Mesenchymal stem cell (in vitro differentiated cells and primary cell): ENCODE data around the gene CH25H.

Source experiments
- DNase-seq: peaks from one replicate; pipeline ENCODE4 v3.0.0-alpha.2; 2013
- H2AFZ ChIP-seq: one replicate; pipeline ENCODE4 v1.6.1; 2013; ENCODE audit warnings: low read depth, mild to moderate bottlenecking, control low read depth, inconsistent platforms, low read length, moderate library complexity
- H2AK5ac ChIP-seq: 2 replicates; pipeline ENCODE4 v1.6.1; 2013; ENCODE audit warnings: low read length, moderate library complexity, mild to moderate bottlenecking, inconsistent platforms; ENCODE audit not compliant: severe bottlenecking
- H2BK120ac ChIP-seq: one replicate; pipeline ENCODE4 v1.6.1; 2013; ENCODE audit warnings: low read depth, mild to moderate bottlenecking, inconsistent platforms, low read length, moderate library complexity
- H2BK12ac ChIP-seq, 2 experiments: one replicate each; pipeline ENCODE4 v1.6.1; 2013; ENCODE audit warnings: inconsistent platforms in 2 of 2, low read length in 2 of 2, mild to moderate bottlenecking in 2 of 2, moderate library complexity in 2 of 2, control low read depth in 1 of 2
- H2BK15ac ChIP-seq: one replicate; pipeline ENCODE4 v1.6.1; 2013; ENCODE audit warnings: mild to moderate bottlenecking, low read depth, inconsistent platforms; ENCODE audit not compliant: poor library complexity, severe bottlenecking
- H2BK5ac ChIP-seq: 2 replicates; pipeline ENCODE4 v1.6.1; 2013; ENCODE audit warnings: low read depth, mild to moderate bottlenecking, low read length, control low read depth, inconsistent platforms; ENCODE audit not compliant: poor library complexity, severe bottlenecking
- H3K14ac ChIP-seq, 2 experiments: one replicate each; pipeline ENCODE4 v1.6.1; 2013; ENCODE audit warnings: inconsistent platforms in 2 of 2, low read length in 2 of 2, control low read depth in 1 of 2, mild to moderate bottlenecking in 1 of 2, moderate library complexity in 1 of 2
- H3K18ac ChIP-seq, 2 experiments: one replicate each; pipeline ENCODE4 v1.6.1; 2013; ENCODE audit warnings: inconsistent platforms in 2 of 2, low read length in 2 of 2, control low read depth in 1 of 2, low read depth in 1 of 2, mild to moderate bottlenecking in 1 of 2
- H3K23ac ChIP-seq, 2 experiments: one replicate each; pipeline ENCODE4 v1.6.1; 2013; ENCODE audit warnings: inconsistent platforms in 2 of 2, low read length in 2 of 2, mild to moderate bottlenecking in 2 of 2, moderate library complexity in 2 of 2, control low read depth in 1 of 2
- H3K27ac ChIP-seq: 2 replicates; pipeline ENCODE4 v1.5.1; 2013; ENCODE audit warnings: mild to moderate bottlenecking, moderate library complexity, low read length, control low read depth, inconsistent platforms; ENCODE audit not compliant: poor library complexity, severe bottlenecking
- H3K27me3 ChIP-seq, 2 experiments: 2 replicates each; pipeline versions ENCODE4 v1.6.1 to v1.7.0; 2013; ENCODE audit warnings: low read length in 2 of 2, mild to moderate bottlenecking in 2 of 2, moderate library complexity in 2 of 2, control low read depth in 1 of 2, inconsistent platforms in 1 of 2; ENCODE audit not compliant: control insufficient read depth in 1 of 2, insufficient read depth in 1 of 2
- H3K36me3 ChIP-seq, 2 experiments: 2 replicates each; pipeline versions ENCODE4 v1.6.1 to v1.7.0; 2013; ENCODE audit warnings: low read length in 2 of 2, control low read depth in 1 of 2, inconsistent platforms in 1 of 2, low read depth in 1 of 2, mild to moderate bottlenecking in 1 of 2; ENCODE audit not compliant: insufficient read depth in 2 of 2, control insufficient read depth in 1 of 2
- H3K4ac ChIP-seq, 2 experiments: one replicate each; pipeline ENCODE4 v1.6.1; 2013; ENCODE audit warnings: inconsistent platforms in 2 of 2, low read length in 2 of 2, mild to moderate bottlenecking in 2 of 2, moderate library complexity in 2 of 2, control low read depth in 1 of 2, low read depth in 1 of 2
- H3K4me1 ChIP-seq: 2 replicates; pipeline ENCODE4 v1.6.1; 2013; ENCODE audit warnings: low read depth, low read length, control low read depth; ENCODE audit not compliant: control insufficient read depth, insufficient read depth
- H3K4me2 ChIP-seq: 2 replicates; pipeline ENCODE4 v1.6.1; 2013; ENCODE audit warnings: low read length, mild to moderate bottlenecking, inconsistent platforms; ENCODE audit not compliant: poor library complexity, severe bottlenecking
- H3K4me3 ChIP-seq, 2 experiments: 2 replicates each; pipeline versions ENCODE4 v1.5.1 to v1.7.0; 2013; ENCODE audit warnings: low read length in 2 of 2, mild to moderate bottlenecking in 2 of 2, control low read depth in 1 of 2, low read depth in 1 of 2; ENCODE audit not compliant: insufficient read depth in 1 of 2
- H3K79me1 ChIP-seq: replicated peaks from 2 replicates; pipeline ENCODE4 v1.6.1; 2013; ENCODE audit warnings: mild to moderate bottlenecking, control low read depth, low read length, inconsistent platforms; ENCODE audit not compliant: poor library complexity, severe bottlenecking
- H3K9ac ChIP-seq: 2 replicates; pipeline ENCODE4 v1.7.0; 2013; ENCODE audit warnings: mild to moderate bottlenecking, low read length, moderate library complexity
- H3K9me3 ChIP-seq: 2 replicates; pipeline ENCODE4 v1.7.0; 2013; ENCODE audit warnings: mild to moderate bottlenecking, low read length; ENCODE audit not compliant: control insufficient read depth
- H4K8ac ChIP-seq: one replicate; pipeline ENCODE4 v1.6.1; 2013; ENCODE audit warnings: inconsistent platforms, mild to moderate bottlenecking, low read length, moderate library complexity
- H4K91ac ChIP-seq: one replicate; pipeline ENCODE4 v1.6.1; 2013; ENCODE audit warnings: mild to moderate bottlenecking, low read length, inconsistent platforms
- WGBS: methylation state at CpG from one replicate; pipeline ENCODE4 v1.1.7; 2013; ENCODE audit warnings: mixed read lengths; 5-methylcytosine and 5-hydroxymethylcytosine counted together

CH25H gene

GRCh38 chr10:89162596-89162995 is 44.5 kb downstream of the CH25H start:
- Histone ChIP-seq H2BK15ac (no peak overlapping the region), H3K14ac (no peak overlapping the region), H4K91ac (no peak overlapping the region), H2BK120ac (no peak overlapping the region), H3K18ac (no peak overlapping the region), H4K8ac (no peak overlapping the region), H2AFZ (no peak overlapping the region), H2BK5ac (no peak overlapping the region), H3K79me1 (no peaks in the 10 kb centered on the region), H2AK5ac (no peak overlapping the region), H3K9ac (no peak overlapping the region), H3K23ac (no peak overlapping the region), H3K4me2 (no peak overlapping the region), H3K4me3 (no peak overlapping the region), H3K4me1 (no peaks in the 10 kb centered on the region), H2BK12ac (no peak overlapping the region), H3K9me3 (no peaks in the 10 kb centered on the region), H3K4ac (no peak overlapping the region), H3K27me3 (peaks cover 0 to 19% of the 10 kb centered on the region in 2 experiments), H3K36me3 (no peaks in the 10 kb centered on the region), H3K27ac (no peak overlapping the region)
- no peak for DNase-seq

GRCh38 chr10:89160339-89160738 is 46.8 kb downstream of the CH25H start:
- no peak overlapping the region for H2BK5ac ChIP-seq
- peaks cover 0 to 21% of the 10 kb centered on the region in 2 experiments for H3K27me3 ChIP-seq
- H3K4ac ChIP-seq, result no peak overlapping the region
- H4K8ac ChIP-seq, result no peak overlapping the region
- H4K91ac ChIP-seq, result no peak overlapping the region
- no peaks in the 10 kb centered on the region for H3K36me3 ChIP-seq
- no peak overlapping the region for H3K4me2 ChIP-seq
- no peak overlapping the region for H3K27ac ChIP-seq
- H3K79me1 ChIP-seq, result no peaks in the 10 kb centered on the region
- H3K4me3 ChIP-seq, result no peak overlapping the region
- H2AK5ac ChIP-seq, result no peak overlapping the region
- no CpG with 5 or more reads among the region's 1 CpG for WGBS
- H2BK120ac ChIP-seq, result no peak overlapping the region
- H2BK12ac ChIP-seq, result no peak overlapping the region
- H3K4me1 ChIP-seq, result no peaks in the 10 kb centered on the region
- no peaks in the 10 kb centered on the region for H3K9me3 ChIP-seq
- no peak overlapping the region for H2BK15ac ChIP-seq
- no peak overlapping the region for H3K23ac ChIP-seq
- H2AFZ ChIP-seq, result no peak overlapping the region
- no peak overlapping the region for H3K18ac ChIP-seq
- no peak for DNase-seq
- no peak overlapping the region for H3K14ac ChIP-seq
- no peak overlapping the region for H3K9ac ChIP-seq

- Histone ChIP-seq H3K9me3 (no peaks in the 10 kb centered on the region), H4K91ac (no peak overlapping the region), H2BK5ac (no peak overlapping the region), H4K8ac (no peak overlapping the region), H2BK120ac (no peak overlapping the region), H3K14ac (no peak overlapping the region), H3K27me3 (peaks cover 0 to 21% of the 10 kb centered on the region in 2 experiments), H2AFZ (no peak overlapping the region), H3K4ac (no peak overlapping the region), H2BK12ac (no peak overlapping the region), H3K79me1 (no peaks in the 10 kb centered on the region), H3K23ac (no peak overlapping the region), H3K18ac (no peak overlapping the region), H3K36me3 (no peaks in the 10 kb centered on the region), H3K9ac (peak overlapping the region; percentile 4), H2AK5ac (no peak overlapping the region), H3K4me3 (no peak overlapping the region), H3K4me2 (no peak overlapping the region), H2BK15ac (no peak overlapping the region), H3K27ac (no peak overlapping the region), H3K4me1 (no peaks in the 10 kb centered on the region)
- WGBS, result 72% methylated on average over 1 of the region's 1 CpG
- DNase-seq, result no peak
These were observed 47.4 kb downstream of the CH25H start for GRCh38 chr10:89159761-89160160.

GRCh38 chr10:89159316-89159715 is 47.8 kb downstream of the CH25H start:
- DNase-seq, result no peak
- no peak overlapping the region for H2BK15ac ChIP-seq
- H3K23ac ChIP-seq, result no peak overlapping the region
- no peak overlapping the region for H3K4me3 ChIP-seq
- no peaks in the 10 kb centered on the region for H3K9me3 ChIP-seq
- H2BK5ac ChIP-seq, result no peak overlapping the region
- no peak overlapping the region for H2AFZ ChIP-seq
- peaks cover 0 to 16% of the 10 kb centered on the region in 2 experiments for H3K27me3 ChIP-seq
- H3K14ac ChIP-seq, result no peak overlapping the region
- H3K36me3 ChIP-seq, result no peaks in the 10 kb centered on the region
- no peak overlapping the region for H2AK5ac ChIP-seq
- no peak overlapping the region for H2BK120ac ChIP-seq
- H3K27ac ChIP-seq, result no peak overlapping the region
- H3K9ac ChIP-seq, result peak overlapping the region; percentile 4
- H4K91ac ChIP-seq, result no peak overlapping the region
- no peak overlapping the region for H3K4me2 ChIP-seq
- no peaks in the 10 kb centered on the region for H3K4me1 ChIP-seq
- no peak overlapping the region for H4K8ac ChIP-seq
- no peak overlapping the region for H3K4ac ChIP-seq
- H3K18ac ChIP-seq, result no peak overlapping the region
- H2BK12ac ChIP-seq, result no peak overlapping the region
- H3K79me1 ChIP-seq, result no peaks in the 10 kb centered on the region
